Measurements from ENCODE around the gene ANGPTL2. TPM values are rescaled to one million over a fixed set of nuclear protein-coding genes. Genes with fewer than 3 reads are reported as not detected.

ANGPTL2 gene
- total RNA-seq, 2 experiments from 2014 or later = not detected

DNA sequence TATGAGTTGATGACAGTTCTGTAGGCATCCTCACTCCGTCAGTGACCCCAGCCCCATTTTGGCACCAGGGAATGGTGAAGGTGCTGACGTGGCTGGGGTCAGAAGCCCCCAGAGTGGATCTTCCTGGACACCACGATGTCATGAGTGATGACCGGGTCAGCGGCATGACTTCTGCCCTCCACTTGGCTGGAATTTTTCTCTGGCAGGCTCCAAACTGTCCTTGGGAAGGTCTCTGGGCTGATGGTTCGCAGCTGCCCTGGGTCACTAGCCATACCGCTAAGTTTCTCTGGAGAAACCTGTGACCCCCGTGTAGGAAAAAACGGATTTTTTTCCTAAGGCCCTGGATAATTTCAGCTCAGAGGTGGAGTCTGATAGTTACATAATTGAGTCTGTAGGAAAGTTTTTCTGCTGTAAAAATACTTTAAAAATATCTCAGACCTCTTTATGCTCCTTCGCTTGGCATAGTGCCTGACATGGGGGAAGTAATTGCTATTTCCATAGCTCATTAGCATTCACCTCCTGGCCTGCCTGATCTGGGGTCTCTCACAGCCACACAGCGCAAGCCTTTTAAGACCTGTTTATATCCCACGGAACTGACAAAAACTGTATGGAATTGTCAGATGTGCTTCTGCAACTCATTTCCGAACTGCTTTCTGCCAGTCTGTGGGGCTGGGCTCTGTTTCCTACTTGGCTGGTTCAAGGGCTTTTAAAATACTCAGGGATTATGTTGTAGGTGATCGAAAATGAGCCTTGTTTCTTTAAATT is 69.2 kb downstream of the ANGPTL2 start:
- no peaks in the 10 kb centered on the region for H3K36me3 Mint-ChIP-seq
- H3K9me3 Mint-ChIP-seq = no peaks in the 10 kb centered on the region
- peaks cover 5% of the 10 kb centered on the region for H3K4me1 Mint-ChIP-seq
- DNase-seq = no peak
- no peak overlapping the region for H3K4me3 Mint-ChIP-seq
- no peak overlapping the region for H3K27ac Mint-ChIP-seq
- H3K27me3 Mint-ChIP-seq = no peaks in the 10 kb centered on the region

DNA sequence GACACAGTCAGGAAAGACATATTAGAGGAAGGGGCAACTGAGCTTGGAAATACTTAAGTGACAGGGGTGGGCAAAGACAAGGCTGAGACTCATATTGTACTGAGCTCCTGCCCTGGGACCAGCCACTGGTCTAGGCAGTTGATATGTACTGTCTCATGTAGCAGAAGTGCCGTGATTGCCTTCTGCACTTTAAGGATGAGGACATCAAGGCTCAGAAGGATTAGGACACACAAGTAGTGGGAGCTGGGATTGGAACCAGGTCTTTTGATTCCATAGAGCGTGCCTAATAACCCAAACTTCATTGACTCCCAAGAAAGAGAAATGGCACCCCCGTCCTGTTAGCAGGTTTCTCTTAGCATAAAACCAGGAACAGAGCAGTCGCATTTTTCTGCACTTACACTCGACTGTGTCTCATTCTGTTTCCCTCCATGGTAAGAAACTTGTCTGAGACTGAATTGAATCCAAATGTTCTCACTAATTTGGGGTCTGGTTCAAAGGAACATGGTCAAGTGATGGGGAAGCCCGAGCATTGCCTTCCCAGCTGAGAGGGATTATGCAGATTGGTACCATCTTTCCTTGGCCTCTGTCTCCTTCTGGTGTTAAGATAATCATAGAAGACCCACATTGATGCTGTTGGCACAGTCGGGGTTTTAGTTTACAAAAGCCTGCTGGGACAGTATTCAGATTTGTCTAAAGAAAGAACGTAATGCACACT is 70.4 kb downstream of the ANGPTL2 start:
- H3K9me3 Mint-ChIP-seq = no peaks in the 10 kb centered on the region
- H3K27ac Mint-ChIP-seq = no peak overlapping the region
- no peak for DNase-seq
- no peak overlapping the region for H3K4me3 Mint-ChIP-seq
- H3K4me1 Mint-ChIP-seq = peaks cover 5% of the 10 kb centered on the region
- H3K27me3 Mint-ChIP-seq = no peaks in the 10 kb centered on the region
- H3K36me3 Mint-ChIP-seq = no peaks in the 10 kb centered on the region

- no peaks in the 10 kb centered on the region for H3K27me3 Mint-ChIP-seq
- H3K9me3 Mint-ChIP-seq = no peaks in the 10 kb centered on the region
- H3K36me3 Mint-ChIP-seq = no peaks in the 10 kb centered on the region
- peaks cover 8% of the 10 kb centered on the region for H3K4me1 Mint-ChIP-seq
- no peak for DNase-seq
- H3K27ac Mint-ChIP-seq = no peak overlapping the region
- no peak overlapping the region for H3K4me3 Mint-ChIP-seq
Observed at GRCh38 chr9:127050591-127051001, 71.8 kb downstream of the ANGPTL2 start.

- H3K27ac Mint-ChIP-seq = no peak overlapping the region
- H3K9me3 Mint-ChIP-seq = no peaks in the 10 kb centered on the region
- H3K36me3 Mint-ChIP-seq = no peaks in the 10 kb centered on the region
- no peak for DNase-seq
- peaks cover 8% of the 10 kb centered on the region for H3K4me1 Mint-ChIP-seq
- no peaks in the 10 kb centered on the region for H3K27me3 Mint-ChIP-seq
- no peak overlapping the region for H3K4me3 Mint-ChIP-seq
Observed at GRCh38 chr9:127050152-127050551, 72.3 kb downstream of the ANGPTL2 start.

DNA sequence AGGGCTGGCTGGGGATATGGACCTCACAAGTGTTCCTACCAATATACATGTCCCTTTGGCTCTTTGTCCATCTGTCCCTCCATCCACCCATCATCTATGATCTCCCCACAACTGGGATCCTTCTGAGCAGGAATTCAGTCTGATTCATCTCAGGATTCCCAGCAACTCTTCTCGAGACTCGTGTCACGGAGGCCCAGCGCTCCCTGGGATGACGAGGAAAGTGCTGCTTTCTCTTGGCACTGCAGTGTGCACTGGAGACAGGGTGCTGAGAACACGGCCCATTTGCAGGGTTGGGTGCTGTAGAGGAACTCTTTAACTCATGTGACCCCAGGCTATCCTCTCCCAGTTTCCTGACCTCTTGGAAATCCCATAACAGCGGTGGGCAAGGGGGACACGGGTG is 72.9 kb downstream of the ANGPTL2 start:
- Mint-ChIP-seq H3K27me3 (no peaks in the 10 kb centered on the region), H3K36me3 (no peaks in the 10 kb centered on the region), H3K27ac (no peak overlapping the region), H3K4me3 (no peak overlapping the region), H3K4me1 (peaks cover 8% of the 10 kb centered on the region), H3K9me3 (no peaks in the 10 kb centered on the region)
- DNase-seq = no peak

- Mint-ChIP-seq H3K9me3 (no peaks in the 10 kb centered on the region), H3K27me3 (no peaks in the 10 kb centered on the region), H3K27ac (no peak overlapping the region), H3K4me3 (no peak overlapping the region), H3K4me1 (peaks cover 8% of the 10 kb centered on the region), H3K36me3 (no peaks in the 10 kb centered on the region)
- DNase-seq = no peak
Observed at GRCh38 chr9:127049044-127049443, 73.4 kb downstream of the ANGPTL2 start.

DNA sequence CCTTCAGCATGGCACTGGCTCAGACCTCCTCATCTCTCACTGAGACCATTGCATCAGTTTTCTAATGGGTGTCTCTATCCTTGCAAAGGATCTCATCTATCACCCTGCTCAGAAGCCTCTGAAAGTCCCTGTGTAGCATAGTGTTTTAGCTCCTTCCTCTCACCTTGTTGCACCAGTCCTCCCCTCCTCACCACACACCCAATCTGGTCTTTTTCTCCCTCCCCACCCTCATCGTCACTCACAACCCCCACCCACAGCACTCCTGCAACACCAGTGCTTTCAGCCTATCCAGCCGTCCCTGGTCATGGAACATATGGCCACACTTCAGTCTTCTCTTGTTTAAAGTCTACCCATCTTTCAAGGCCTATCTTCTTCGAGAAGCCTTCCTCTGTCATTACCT is 74.5 kb downstream of the ANGPTL2 start:
- no peaks in the 10 kb centered on the region for H3K36me3 Mint-ChIP-seq
- peaks cover 8% of the 10 kb centered on the region for H3K4me1 Mint-ChIP-seq
- H3K27ac Mint-ChIP-seq = no peak overlapping the region
- no peak for DNase-seq
- H3K27me3 Mint-ChIP-seq = no peaks in the 10 kb centered on the region
- no peaks in the 10 kb centered on the region for H3K9me3 Mint-ChIP-seq
- no peak overlapping the region for H3K4me3 Mint-ChIP-seq

GRCh38 chr9:127045148-127045547 is 77.3 kb downstream of the ANGPTL2 start:
- Mint-ChIP-seq H3K4me1 (peaks cover 8% of the 10 kb centered on the region), H3K36me3 (no peaks in the 10 kb centered on the region), H3K4me3 (no peak overlapping the region), H3K9me3 (no peaks in the 10 kb centered on the region), H3K27ac (no peak overlapping the region), H3K27me3 (no peaks in the 10 kb centered on the region)
- no peak for DNase-seq

DNA sequence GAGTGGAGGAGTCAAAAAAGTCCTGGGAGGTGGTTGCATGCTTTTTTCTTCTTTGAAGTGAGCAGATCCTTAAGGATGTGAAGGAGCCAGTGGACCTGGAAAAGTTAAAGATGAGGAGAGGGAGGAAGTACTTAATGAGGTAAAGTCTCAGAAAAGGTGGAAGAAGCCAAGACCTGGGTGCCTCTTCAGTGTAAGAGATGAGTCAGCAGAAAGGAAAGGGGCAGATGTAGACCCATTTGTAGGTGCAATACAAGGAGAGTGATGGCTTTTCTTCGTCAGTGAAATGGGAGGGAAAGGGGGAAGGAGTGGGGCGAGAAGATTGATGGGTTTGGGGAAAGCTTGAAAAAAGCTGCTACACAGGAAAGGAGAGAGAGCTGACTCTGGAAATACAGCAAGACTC is 82.9 kb downstream of the ANGPTL2 start:
- Mint-ChIP-seq H3K27ac (no peak overlapping the region), H3K9me3 (no peaks in the 10 kb centered on the region), H3K36me3 (peaks cover 2% of the 10 kb centered on the region), H3K4me3 (no peak overlapping the region), H3K4me1 (no peaks in the 10 kb centered on the region), H3K27me3 (no peaks in the 10 kb centered on the region)
- no peak for DNase-seq

DNA sequence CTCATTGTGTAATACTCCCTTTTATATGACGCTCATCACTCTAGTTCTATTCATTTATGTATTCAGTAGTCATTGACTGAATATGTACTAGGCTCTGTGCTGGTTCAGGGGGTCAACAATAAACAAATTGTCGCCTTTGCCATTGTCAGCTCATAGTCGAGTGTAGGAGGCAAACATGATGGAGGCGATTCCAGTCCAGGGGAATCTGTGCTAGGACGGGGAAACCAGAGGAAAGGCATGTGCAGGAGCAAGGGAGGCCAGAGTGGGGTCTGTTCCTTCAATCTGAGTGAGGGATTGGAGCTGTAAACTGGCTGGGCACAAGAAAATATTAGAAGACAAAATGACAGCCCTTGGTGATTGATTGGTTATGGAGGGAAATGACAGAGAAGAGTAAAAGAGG is 83.9 kb downstream of the ANGPTL2 start:
- H3K27me3 Mint-ChIP-seq = no peaks in the 10 kb centered on the region
- no peak for DNase-seq
- no peaks in the 10 kb centered on the region for H3K4me1 Mint-ChIP-seq
- no peak overlapping the region for H3K27ac Mint-ChIP-seq
- H3K9me3 Mint-ChIP-seq = no peaks in the 10 kb centered on the region
- H3K36me3 Mint-ChIP-seq = peaks cover 2% of the 10 kb centered on the region
- H3K4me3 Mint-ChIP-seq = no peak overlapping the region

Other genes starting within 250 kb of the ANGPTL2 start
- 1 to 10 TPM in 1 of 2 experiments, under 1 TPM in 1; 0.56 to 1.1 TPM for gene RALGPS1, start 207.9 kb downstream of the ANGPTL2 start, total RNA-seq
- gene GARNL3, start 142.1 kb upstream of the ANGPTL2 start, total RNA-seq = 1 to 10 TPM; 2.0 TPM